CD4-positive, alpha-beta T cell treated with Interleukin-2 at 100 ng/mL for 4 hours (primary cell): ENCODE data around the gene ANXA7.

ENCODE experiments used
- DNase-seq: peaks from one replicate; pipeline ENCODE4 v3.0.0-alpha.2; 2020; ENCODE audit warnings: low spot score

The ANXA7 gene

DNA sequence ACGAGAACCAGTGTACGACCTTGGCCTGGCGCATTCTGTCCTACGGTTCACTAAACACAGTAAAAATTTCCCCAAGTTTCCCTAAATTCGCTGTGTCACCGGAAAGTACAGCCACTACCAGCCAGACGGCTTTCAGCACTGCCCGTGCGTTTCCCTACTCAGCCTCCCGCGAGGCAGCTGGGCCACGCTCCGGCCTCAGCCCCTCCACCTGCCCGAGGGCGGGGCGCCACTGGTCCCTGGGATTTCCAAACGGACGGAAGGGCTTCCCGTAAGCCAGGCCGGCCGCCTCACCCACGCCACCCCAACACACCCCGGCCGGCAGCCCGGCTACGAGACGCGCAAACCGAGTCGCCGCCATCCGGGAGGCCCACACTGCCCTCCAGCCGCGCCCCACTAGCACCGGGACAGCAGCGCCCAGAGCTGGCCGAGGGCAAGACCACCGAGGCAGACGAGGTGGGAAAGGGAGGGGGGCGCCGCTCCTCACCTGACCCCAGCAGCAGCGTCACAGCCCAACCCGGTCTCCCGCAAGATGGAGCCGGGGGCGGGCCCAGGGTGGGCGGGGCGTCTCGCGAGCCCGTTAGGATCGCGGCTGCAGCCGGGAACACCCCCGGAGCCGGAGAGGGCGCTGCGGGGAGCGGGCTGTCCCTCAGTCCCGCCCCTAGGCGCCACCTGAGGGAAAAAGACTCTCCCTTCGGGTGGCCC, at the start of gene ANXA7:
Gene ANXA7, minus strand, starts transcription at position 531 of the 702 bp plus-strand sequence. CDS start 13,202 bp downstream, outside the sequence.
- DNase-seq = peak; percentile 90

DNA sequence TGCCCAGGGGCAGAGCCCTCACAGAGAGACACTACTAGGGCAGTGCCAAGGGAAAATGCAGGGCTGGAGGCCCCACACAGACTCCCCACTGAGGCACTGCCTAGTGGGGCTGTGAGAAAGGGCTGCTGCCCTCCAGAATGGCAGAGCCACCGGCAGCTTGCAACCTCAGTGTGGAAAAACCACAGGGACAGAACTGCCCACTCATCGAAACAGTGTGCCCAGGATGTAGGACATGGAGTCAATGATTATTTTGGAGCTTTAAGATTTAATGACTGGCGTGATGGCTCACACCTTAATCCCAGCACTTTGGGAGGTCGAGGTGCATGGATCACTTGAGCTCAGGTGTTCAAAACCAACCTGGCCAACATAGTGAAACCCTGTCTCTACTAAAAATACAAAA, 47.0 kb upstream of the ANXA7 start:
- no peak for DNase-seq

DNA sequence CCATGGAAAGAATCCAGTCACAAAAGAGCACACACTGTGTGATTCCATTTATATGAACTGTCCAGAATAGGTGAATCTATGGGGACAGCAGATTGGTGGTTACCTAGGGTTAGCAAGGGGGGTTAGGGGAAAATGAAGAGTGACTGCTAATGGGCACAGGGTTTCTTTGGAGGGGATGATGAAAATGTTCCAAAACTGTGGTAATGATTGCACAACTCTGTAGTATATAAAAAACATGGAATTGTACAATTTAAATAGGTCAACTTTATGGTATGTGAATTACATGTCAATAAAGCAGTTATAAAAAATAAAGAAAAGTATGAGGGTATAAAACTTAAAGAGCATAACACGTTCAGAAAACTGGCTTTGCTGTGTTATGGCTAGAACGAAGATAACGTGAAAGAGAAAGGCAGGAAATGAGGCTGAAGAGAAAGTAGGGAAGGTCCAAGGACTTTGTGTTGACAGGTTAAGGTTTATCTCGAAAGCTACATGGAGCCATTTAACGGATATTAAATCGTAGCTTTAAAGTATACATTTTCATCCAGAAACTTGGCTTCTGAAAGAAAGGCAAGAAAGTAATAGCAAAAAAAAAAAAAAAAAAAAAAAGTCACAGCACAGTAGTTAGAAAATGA, 45.9 kb upstream of the ANXA7 start:
- no peak for DNase-seq

- no peak for DNase-seq
Measured at GRCh38 chr10:73456187-73456890, 42.5 kb upstream of the ANXA7 start.

DNA sequence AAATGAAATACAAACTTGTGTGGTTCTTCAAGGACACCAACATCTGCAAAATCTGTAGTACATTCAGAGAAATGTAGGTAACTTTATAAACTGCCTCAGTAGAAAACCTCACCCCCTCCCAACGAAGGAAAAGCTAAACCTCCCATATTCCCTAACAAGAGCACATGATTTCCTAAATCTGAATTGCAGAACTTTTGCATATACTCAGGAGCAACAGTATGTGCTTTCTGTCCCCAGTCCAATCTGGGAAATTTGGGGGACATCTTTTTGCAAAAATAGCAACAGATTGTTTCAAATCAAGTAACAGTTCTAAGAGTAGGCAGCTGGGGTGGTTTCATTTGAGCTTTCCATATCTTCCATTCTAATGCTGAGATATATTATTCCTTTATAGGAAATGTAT, 35.3 kb upstream of the ANXA7 start:
- no peak for DNase-seq

GRCh38 chr10:73448384-73448783, 34.5 kb upstream of the ANXA7 start:
- DNase-seq = no peak

- no peak for DNase-seq
Measured at GRCh38 chr10:73446926-73447325, 33.1 kb upstream of the ANXA7 start.

- DNase-seq = no peak
Measured at GRCh38 chr10:73444457-73444856, 30.6 kb upstream of the ANXA7 start.

GRCh38 chr10:73439605-73440312, 25.9 kb upstream of the ANXA7 start:
- DNase-seq = no peak

- no peak for DNase-seq
Measured at GRCh38 chr10:73439055-73439454, 25.2 kb upstream of the ANXA7 start.

DNA sequence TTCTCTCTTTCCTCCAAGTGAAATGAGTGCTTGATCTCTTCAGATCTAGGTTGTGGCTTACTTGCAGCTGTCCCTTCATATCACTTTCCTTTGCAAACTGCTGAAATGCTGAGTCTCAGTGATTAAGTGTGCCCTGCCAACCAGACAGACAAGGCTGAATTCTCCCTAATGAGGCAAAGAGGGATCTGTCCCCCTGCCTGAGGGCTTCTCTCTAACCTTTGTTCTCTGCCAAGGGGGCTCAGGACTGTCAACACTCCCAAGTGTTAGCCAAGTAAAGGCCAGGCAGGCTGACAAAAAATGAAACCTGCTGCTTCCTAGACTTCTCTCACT, 19.6 kb upstream of the ANXA7 start, which contains the start of gene MSS51:
Gene MSS51, minus strand, starts transcription at position 24 of the 330 bp plus-strand sequence. CDS start 5,277 bp downstream, outside the sequence.
- DNase-seq = no peak

DNA sequence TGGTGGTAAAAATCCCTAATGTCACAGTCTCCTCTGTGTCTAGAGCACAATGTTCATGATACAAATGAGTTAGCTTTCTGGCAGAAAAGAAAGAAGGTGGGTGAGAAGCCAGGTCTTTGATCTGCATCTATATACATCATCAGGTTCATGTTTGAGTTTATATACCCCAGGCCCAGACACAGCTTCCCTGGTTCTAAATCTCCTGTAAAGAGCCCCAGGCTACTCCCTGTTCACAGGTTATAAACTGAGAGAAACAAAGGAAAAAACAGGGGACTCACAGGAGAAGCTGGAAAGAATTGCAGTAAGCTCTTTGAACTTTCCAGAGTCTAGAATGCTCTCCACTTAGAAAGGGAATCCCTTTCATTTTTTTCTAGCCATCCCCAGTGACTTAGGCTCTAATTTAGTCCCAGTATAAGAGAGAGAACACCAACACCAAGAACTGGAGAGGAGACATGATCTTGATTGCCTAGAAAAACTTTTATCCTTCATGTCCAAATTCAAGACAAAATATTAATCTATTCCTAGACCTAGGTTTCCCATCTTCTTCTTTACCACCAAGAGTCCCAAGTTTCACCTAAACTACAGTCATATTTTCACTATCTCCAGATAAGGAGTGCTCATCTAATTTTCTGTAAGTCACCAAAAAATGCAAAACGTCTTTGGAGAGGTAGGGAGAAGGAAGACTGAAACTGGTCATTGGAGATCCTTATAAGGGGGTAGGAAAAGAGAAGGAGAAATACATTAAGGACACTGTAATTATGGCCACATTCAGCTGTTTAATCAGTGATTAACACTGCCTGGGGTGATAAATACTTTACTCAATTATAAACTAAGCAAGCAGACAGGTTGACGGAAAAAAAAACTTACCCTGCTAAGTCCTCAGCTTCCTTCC, 19.0 kb upstream of the ANXA7 start:
- no peak for DNase-seq

DNA sequence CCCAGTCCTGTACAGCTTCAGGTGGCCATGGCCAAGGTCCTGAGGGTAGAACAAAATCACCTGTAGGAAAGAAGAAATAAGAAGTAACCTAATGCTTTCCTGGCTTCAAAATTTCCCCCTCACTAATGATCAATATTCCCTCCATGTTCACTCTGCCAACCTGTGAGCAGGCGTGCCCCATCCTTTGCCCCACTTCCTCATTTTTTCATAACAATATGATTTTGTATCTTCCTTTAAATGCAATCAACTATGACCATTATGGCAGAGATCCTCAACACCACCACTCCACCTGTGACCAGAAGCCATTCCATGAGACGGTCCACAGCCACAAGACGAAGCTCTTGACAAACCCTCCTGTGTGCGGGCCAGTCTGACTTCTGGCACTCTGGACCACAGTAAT, 12.5 kb upstream of the ANXA7 start:
- no peak for DNase-seq

DNA sequence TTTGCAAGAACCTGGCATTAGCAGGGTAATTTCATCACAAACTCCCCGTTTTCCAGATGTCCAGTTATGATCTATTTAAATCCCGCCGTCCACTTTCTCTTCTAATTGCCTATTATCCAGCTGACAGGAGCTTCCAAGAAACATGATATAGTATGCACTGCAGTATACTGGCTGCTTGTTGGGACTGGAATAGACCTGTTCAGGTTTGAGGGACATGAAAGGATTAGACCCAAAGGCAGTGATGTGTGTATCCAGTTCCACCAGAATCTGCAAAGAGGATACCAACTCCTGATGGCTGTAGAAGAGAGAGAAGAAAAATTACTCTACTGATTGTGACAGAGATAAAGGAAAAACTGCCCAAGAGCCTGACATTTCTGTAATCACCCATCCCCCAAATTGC, 10.6 kb upstream of the ANXA7 start:
- no peak for DNase-seq

- no peak for DNase-seq
Measured at GRCh38 chr10:73423309-73423708, 9.5 kb upstream of the ANXA7 start.

DNA sequence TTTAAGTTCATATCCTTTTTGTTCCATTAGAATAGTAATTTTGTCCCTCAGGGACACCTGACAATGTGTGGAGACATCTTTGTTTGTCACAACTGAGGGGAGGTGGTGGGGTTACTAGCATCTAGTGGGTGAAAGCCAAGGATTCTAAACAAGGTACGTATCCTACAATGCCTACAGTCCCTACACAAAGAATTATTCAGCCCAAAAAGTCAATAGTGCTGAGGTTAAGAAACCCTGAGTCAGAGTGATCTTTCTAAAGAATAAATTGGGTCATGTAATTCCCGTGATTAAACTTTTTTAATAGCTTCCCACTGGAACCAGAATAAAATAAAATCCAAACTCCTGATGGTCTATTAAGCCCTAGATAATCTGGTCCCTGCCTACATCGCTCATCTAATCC, 2.7 kb upstream of the ANXA7 start:
- DNase-seq = no peak

- DNase-seq = peak; percentile 22
Measured at GRCh38 chr10:73414230-73414945, 530 bp upstream of the ANXA7 start.

GRCh38 chr10:73413108-73413527, 740 bp downstream of the ANXA7 start:
- peak; percentile 52 for DNase-seq

DNA sequence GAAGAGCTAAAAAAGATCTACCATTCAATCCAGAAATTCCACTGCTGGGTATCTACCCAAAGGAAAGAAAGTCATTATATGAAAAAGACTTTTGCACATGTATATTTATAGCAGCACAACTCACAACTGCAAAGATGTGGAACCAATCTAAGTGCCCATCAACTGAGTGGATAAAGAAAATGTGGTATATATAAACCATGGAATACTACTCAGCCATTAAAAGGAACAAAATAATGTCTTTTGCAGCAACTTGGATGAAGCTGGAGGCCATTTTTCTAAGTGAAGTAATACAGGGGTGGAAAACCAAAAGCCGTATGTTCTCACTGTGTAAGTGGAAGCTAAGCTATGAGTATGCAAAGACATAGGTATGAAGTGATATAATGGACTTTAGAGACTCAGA, 3.0 kb downstream of the ANXA7 start:
- DNase-seq = no peak

DNA sequence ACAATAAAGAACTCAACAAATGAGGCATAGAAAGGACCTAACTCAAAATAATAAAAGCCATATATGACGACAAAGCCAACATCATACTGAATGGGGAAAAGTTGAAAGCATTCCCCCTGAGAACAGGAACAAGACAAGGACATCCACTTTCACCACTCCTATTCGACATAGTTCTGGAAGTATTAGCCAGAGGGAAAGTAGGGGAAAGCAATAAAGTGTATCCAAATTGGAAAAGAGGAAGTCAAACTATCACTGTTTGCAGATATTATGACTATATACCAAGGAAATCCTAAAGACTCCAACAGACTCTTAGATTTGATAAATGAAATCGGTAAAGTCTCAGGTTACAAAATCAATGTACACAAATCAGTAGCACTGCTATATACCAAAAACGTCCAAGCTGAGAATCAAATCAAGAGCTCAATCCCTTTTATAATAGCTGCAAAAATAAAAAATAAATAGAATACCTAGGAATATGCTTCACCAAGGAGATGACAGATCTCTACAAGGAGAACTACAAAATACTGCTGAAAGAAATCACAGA, 4.8 kb downstream of the ANXA7 start:
- DNase-seq = no peak

- DNase-seq = no peak
Measured at GRCh38 chr10:73408061-73408460, 5.8 kb downstream of the ANXA7 start.
